ENCODE results near the gene ABRAXAS1.

The ABRAXAS1 gene

GRCh38 chr4:83449009-83449408 lies 35.9 kb downstream of the ABRAXAS1 start:
- no peak for DNase-seq

GRCh38 chr4:83440899-83441298 lies 44.0 kb downstream of the ABRAXAS1 start:
- no peak for DNase-seq

GRCh38 chr4:83440148-83440814 lies 44.6 kb downstream of the ABRAXAS1 start:
- no peak for DNase-seq

- no peak for DNase-seq
Observed at GRCh38 chr4:83438719-83439118, 46.2 kb downstream of the ABRAXAS1 start.

- DNase-seq, result no peak
Observed at GRCh38 chr4:83436680-83437079, 48.2 kb downstream of the ABRAXAS1 start.

DNA sequence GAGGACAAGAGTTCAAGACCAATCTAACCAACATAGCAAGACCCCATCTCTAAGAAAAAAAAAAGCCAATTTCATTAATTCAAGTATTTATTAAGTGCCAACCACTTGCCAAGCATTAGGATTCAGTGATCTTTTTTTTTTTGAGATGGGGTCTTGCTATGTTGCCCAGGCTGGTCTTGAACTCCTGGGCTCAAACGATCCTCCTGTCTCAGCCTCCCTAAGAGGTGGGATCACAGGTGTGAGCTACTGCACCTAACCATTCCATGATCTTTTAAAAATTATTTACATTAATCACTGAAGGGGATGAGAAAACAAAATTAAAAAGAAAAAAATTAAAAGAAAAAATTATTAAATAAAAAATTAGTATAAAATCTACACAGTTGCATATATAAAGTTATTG lies 53.7 kb downstream of the ABRAXAS1 start:
- no peak for DNase-seq

- DNase-seq, result no peak
Observed at GRCh38 chr4:83418211-83418610, 66.7 kb downstream of the ABRAXAS1 start.

GRCh38 chr4:83417566-83417965 lies 67.3 kb downstream of the ABRAXAS1 start:
- no peak for DNase-seq

- DNase-seq, result no peak
Observed at GRCh38 chr4:83413676-83414075, 71.2 kb downstream of the ABRAXAS1 start.

All from central memory CD4-positive, alpha-beta T cell (primary cell).